Measurements from ENCODE around the gene FADS3. TPM values are rescaled to one million over a fixed set of nuclear protein-coding genes. Genes with fewer than 3 reads are reported as not detected.
A peak's percentile ranks its signal among the peaks of the same experiment; 100 is the strongest.

The FADS3 gene
- total RNA-seq, 2 donors from 2014 or later = 24.8 to 28.4 TPM

GRCh38 chr11:61893981-61894380 lies 2.6 kb upstream of the FADS3 start:
- Histone ChIP-seq H3K4me1 (ENCODE audit: control insufficient read depth, insufficient read depth, low read length) (no peaks in the 10 kb centered on the region), H3K27me3 (ENCODE audit: control insufficient read depth, insufficient read depth, low read length, poor library complexity, severe bottlenecking) (peaks cover 21% of the 10 kb centered on the region), H3K9me3 (ENCODE audit: control insufficient read depth, low read length) (no peaks in the 10 kb centered on the region), H3K9ac (ENCODE audit: extremely low read depth, low read length, poor library complexity, severe bottlenecking) (no peak overlapping the region), H3K36me3 (ENCODE audit: control insufficient read depth, insufficient read depth, low read length) (no peaks in the 10 kb centered on the region), H3K27ac (ENCODE audit: low read depth, low read length) (no peak overlapping the region), H3K4me3 (ENCODE audit: low read length) (no peak overlapping the region)
- no peak for TF ChIP-seq CTCF (conservative IDR thresholded peaks at IDR 0.05)
- no peaks in the 10 kb centered on the region for H3K36me3 Mint-ChIP-seq (ENCODE audit: low read depth)
- no peak overlapping the region for H3K4me3 Mint-ChIP-seq
- no peak for DNase-seq
- H3K27ac Mint-ChIP-seq = no peak overlapping the region
- H3K9me3 Mint-ChIP-seq = no peaks in the 10 kb centered on the region
- no peaks in the 10 kb centered on the region for H3K4me1 Mint-ChIP-seq
- 87 to 92% methylated on average over 5 of the region's 5 CpGs for WGBS, 2 experiments (ENCODE audit: insufficient coverage in 1 of 2, insufficient read length in 1 of 2)
- peaks cover 8% of the 10 kb centered on the region for H3K27me3 Mint-ChIP-seq (ENCODE audit: insufficient read depth)

- Histone ChIP-seq H3K27ac (ENCODE audit: low read depth, low read length) (no peak overlapping the region), H3K27me3 (ENCODE audit: control insufficient read depth, insufficient read depth, low read length, poor library complexity, severe bottlenecking) (peaks cover 21% of the 10 kb centered on the region), H3K36me3 (ENCODE audit: control insufficient read depth, insufficient read depth, low read length) (no peaks in the 10 kb centered on the region), H3K4me3 (ENCODE audit: low read length) (peak overlapping the region; percentile 64), H3K9ac (ENCODE audit: extremely low read depth, low read length, poor library complexity, severe bottlenecking) (no peak overlapping the region), H3K9me3 (ENCODE audit: control insufficient read depth, low read length) (no peaks in the 10 kb centered on the region), H3K4me1 (ENCODE audit: control insufficient read depth, insufficient read depth, low read length) (no peaks in the 10 kb centered on the region)
- no peak for DNase-seq
- WGBS, 2 experiments (ENCODE audit: insufficient coverage in 1 of 2, insufficient read length in 1 of 2) = 48% methylated on average over 5 to 12 of the region's 12 CpGs
- no peak for TF ChIP-seq CTCF (conservative IDR thresholded peaks at IDR 0.05)
- peaks cover 4% of the 10 kb centered on the region for H3K9me3 Mint-ChIP-seq
- H3K27ac Mint-ChIP-seq = no peak overlapping the region
- H3K27me3 Mint-ChIP-seq (ENCODE audit: insufficient read depth) = peaks cover 8% of the 10 kb centered on the region
- no peaks in the 10 kb centered on the region for H3K4me1 Mint-ChIP-seq
- H3K36me3 Mint-ChIP-seq (ENCODE audit: low read depth) = peaks cover 6% of the 10 kb centered on the region
- peak overlapping the region; percentile 63 for H3K4me3 Mint-ChIP-seq
Observed at GRCh38 chr11:61892085-61892370, 683 bp upstream of the FADS3 start.

DNA sequence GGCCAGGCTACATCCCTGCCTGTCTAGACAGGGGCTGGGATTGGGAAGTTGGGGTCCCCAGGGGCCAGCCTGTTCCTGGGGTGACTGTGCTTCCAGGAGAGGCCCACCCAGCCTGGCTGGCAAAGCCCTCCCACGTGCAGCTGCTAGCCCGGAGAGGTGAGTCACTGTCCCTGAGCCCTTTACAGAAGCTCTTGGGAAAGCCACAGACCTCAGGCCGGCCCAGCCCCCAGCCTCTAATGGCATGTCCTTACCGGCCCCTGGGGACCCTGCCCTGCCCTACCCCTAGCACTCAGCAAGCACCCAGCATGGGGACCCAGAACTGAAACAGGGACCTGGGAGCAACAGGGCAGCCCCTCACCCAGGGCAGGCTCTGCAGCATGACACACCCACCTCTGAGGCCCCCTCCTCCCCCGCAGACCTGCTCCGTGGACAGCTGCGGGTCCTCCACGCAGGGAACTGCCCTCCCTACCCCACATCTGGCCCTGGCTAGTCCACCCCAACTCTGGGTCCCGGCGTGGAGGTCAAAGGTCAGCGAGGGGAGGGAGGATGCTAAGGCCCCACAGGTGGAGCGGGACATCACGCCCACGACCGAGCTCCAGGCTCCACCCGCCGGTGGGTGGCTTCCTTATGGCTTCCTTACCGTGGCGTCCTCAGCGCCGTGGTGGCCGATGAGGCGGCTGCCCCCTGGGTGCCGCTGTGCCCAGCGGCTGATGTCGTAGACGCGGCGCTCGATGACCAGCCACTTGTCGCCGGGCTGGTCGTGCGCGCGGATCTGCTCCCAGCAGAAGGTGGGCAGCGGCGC lies 615 bp downstream of the FADS3 start:
- Mint-ChIP-seq H3K4me3 (peak overlapping the region; percentile 63), H3K27me3 (ENCODE audit: insufficient read depth) (peaks cover 8% of the 10 kb centered on the region), H3K4me1 (no peaks in the 10 kb centered on the region), H3K27ac (no peak overlapping the region), H3K9me3 (peaks cover 4% of the 10 kb centered on the region), H3K36me3 (ENCODE audit: low read depth) (peaks cover 6% of the 10 kb centered on the region)
- DNase-seq = peak; percentile 80
- Histone ChIP-seq H3K4me3 (ENCODE audit: low read length) (peak overlapping the region; percentile 76), H3K4me1 (ENCODE audit: control insufficient read depth, insufficient read depth, low read length) (no peaks in the 10 kb centered on the region), H3K27ac (ENCODE audit: low read depth, low read length) (no peak overlapping the region), H3K9me3 (ENCODE audit: control insufficient read depth, low read length) (no peaks in the 10 kb centered on the region), H3K27me3 (ENCODE audit: control insufficient read depth, insufficient read depth, low read length, poor library complexity, severe bottlenecking) (peaks cover 21% of the 10 kb centered on the region), H3K36me3 (ENCODE audit: control insufficient read depth, insufficient read depth, low read length) (no peaks in the 10 kb centered on the region), H3K9ac (ENCODE audit: extremely low read depth, low read length, poor library complexity, severe bottlenecking) (no peak overlapping the region)
- TF ChIP-seq CTCF (conservative IDR thresholded peaks at IDR 0.05) = peak; percentile 44
- 3% methylated on average over 18 to 38 of the region's 38 CpGs for WGBS, 2 experiments (ENCODE audit: insufficient coverage in 1 of 2, insufficient read length in 1 of 2)
